NCI-H446 (cell line): ENCODE measurements around the gene ARHGEF10L.

ENCODE experiments used
- DNase-seq, 2 experiments: peaks; one replicate each; lab custom pipeline; 2025; lab: John Stamatoyannopoulos, UW

ARHGEF10L gene

GRCh38 chr1:17706445-17706844 is 166.9 kb downstream of the ARHGEF10L start:
- DNase-seq: no peak

- DNase-seq: no peak
Measured at GRCh38 chr1:17709981-17710380, 170.5 kb downstream of the ARHGEF10L start.

GRCh38 chr1:17710889-17711576 is 171.5 kb downstream of the ARHGEF10L start:
- no peak for DNase-seq

GRCh38 chr1:17711577-17711910 is 172.0 kb downstream of the ARHGEF10L start:
- DNase-seq: no peak

GRCh38 chr1:17711941-17712340 is 172.4 kb downstream of the ARHGEF10L start:
- no peak for DNase-seq

DNA sequence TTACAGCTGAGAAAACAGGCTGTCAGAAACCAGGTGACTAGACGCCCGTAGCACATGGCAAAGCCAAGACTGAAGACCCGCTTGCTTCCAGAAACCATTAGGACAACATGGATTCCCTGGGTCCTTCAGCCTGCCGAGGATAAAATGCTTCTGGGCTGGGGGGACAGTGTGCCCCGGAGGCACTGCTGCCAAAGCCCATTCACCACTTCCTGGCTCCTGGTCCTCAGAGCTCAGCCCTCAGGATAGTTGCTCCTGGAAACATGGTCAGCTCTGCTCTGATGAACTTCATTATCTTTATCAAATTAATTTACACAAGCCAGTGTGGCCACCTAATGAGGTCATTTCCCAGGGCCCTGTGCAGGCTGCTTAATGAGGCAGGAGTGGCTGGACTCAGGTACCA is 174.5 kb downstream of the ARHGEF10L start:
- DNase-seq: no peak

DNA sequence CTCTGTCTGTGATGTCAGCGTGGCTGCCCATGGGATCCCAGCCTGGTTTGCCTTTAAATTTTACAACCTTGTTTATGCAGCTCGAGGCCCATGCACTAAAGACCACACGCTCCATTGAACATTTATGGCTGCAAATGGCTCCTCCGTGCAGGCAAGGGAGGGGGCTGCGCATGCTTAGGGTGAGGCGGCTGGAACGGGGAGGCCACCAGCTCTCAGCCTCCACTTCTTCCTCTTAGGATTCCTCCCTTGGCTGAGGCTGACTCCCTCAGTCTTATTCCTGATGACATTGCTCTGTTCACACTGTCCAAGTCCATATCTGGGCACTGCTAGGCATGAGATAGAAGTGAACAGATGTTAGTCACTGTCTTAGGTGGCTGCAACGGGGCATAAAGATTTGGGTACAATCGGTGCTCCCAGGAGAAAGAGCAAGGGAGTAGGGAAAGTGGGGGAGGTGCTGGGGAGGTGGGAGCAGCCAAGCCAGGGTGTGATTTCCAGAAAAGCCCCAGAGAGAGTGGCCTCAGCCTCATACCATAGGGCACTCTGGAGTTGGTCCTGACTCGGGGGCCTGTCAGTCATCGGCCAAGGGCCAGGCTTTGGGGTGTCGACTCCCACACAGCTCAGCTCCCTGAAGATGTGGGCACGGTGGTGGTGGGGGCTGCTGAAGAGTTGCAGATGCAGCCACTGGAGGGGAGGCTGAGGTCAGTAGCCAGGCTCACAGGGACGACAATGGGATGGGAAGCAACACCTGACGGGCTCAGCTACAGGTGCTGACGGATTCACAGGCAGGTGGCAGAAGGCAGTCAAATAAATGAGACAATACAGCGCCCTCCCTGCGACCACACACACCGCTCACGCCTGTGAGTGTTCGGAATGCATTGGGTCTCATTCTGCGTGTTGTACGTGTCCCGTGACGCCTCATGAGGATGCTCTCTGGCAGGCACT is 178.4 kb downstream of the ARHGEF10L start:
- DNase-seq: no peak

DNA sequence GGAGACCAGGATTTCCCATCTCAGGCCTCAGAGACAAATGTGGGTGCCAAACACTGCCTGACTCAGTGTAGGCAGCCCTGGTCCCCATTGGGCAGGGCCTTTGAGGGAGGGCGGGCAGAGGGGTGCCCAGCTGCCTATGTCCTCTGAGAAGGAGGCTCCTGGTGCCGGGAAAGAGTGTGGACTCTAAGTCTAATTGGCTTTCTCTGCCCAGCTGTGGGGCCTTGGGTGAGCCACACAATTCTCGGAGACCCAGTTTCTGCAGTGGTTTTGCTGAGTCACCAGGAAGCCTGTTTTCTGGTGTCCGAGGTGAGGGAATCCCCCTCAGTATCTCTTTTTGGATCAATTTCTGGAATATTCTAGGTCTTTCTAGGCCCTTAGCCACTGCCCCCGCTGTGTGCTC is 180.4 kb downstream of the ARHGEF10L start:
- DNase-seq: no peak

- no peak for DNase-seq
Measured at GRCh38 chr1:17721444-17721843, 181.9 kb downstream of the ARHGEF10L start.

- DNase-seq: no peak
Measured at GRCh38 chr1:17723684-17724083, 184.2 kb downstream of the ARHGEF10L start.

- DNase-seq: no peak
Measured at GRCh38 chr1:17724150-17724549, 184.7 kb downstream of the ARHGEF10L start.

GRCh38 chr1:17725084-17725719 is 185.7 kb downstream of the ARHGEF10L start:
- no peak for DNase-seq

DNA sequence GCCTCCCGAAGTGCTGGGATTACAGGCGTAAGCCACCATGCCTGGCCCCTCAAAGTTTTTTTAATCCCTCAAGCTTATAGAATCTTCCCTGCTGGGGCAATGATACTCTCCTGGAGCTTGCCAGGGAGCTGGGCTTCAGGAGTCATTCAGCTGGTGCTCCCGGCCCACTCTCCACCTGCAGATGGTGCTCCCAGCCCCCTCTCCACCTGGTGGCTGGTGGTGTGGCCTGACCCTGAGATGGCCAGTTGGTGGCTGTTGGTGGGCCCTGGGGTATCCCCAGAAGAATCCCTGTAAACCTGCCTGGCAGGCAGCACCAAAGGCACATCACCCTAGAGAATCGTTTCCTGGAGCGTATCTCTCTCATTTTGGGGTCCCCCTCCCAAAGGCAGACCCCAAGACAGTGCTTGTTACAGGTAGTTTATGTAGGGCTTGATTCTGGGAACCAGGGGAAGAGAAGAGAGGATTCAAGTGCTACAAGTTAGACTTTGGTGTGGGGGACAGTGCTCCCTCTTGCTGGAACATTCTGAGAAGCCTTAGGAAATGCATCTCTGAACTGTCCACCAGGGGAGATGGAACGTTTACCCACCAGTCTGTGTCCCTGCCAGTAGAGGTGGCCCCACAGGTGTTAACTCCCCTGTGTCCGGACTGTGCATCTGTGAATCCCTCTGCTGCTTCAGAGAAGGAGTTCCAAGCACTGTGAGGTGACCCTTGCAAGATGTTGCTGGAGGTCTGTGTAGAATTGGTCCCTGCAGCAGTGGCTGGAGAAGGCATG is 186.5 kb downstream of the ARHGEF10L start:
- no peak for DNase-seq

DNA sequence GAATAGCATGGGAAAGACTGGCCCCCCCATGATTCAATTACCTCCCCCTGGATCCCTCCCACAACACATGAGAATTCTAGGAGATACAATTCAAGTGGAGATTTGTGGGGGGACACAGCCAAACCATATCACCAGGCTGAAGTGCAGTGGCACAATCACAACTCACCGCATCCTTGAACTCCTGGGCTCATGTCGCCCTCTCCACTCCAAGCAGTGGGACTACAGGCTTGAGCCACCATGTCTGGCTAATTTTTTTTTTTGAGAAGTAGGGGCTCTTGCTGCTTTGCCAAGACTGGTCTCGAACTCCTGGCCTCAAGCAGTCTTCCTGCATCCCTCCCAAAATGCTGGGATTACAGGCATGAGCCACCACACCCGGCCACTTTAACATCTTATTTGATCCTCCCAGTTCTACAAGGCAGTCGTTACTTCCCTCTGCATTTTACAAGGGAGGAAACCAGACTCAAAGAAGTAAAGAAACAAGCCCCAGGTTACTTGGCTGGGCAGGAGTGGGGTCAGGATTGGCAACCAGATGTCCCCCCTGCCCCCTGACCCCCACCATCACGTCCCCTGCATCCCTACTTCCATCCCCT is 188.7 kb downstream of the ARHGEF10L start:
- DNase-seq: no peak

- no peak for DNase-seq
Measured at GRCh38 chr1:17729248-17729647, 189.8 kb downstream of the ARHGEF10L start.

- DNase-seq: no peak
Measured at GRCh38 chr1:17729909-17730308, 190.4 kb downstream of the ARHGEF10L start.

GRCh38 chr1:17731460-17731859 is 192.0 kb downstream of the ARHGEF10L start:
- DNase-seq: no peak

DNA sequence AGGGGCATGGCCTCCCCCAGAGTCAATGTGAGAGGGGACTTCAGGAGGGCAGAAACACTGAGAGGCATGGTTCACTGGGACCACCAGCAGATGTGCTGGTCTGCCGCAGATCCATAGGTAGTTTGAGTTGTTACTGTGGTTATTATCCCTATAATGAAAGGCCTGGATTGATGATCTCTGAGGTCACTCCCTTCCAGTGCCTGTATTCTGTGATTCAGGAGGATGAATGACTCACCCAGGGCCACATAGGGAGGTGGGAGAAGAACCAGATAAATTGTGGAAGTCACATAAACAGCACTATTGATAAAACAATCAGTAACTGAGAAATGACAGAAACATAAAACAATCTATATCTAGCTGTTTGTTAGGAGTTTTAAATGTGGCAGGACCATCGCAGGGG is 193.0 kb downstream of the ARHGEF10L start:
- DNase-seq: no peak

DNA sequence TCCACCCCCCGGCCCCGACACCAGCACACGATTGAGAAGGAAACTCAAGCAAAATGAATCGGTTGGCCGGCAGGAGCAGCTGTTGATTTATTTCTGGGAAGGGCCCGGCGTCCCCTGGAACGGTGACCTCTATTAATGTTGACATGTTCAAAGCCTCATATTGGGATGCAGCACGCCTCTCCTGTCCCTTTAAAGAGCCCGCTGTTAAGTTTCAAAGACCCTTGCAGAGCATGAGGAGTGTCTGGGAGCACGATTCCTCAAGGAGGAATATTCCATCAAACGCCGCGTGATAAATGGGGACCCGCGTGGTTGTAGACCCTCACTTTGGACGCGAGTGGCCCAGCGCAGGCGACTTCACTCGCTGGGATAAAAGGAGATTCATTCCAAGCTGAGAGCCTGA is 194.2 kb downstream of the ARHGEF10L start:
- no peak for DNase-seq

DNA sequence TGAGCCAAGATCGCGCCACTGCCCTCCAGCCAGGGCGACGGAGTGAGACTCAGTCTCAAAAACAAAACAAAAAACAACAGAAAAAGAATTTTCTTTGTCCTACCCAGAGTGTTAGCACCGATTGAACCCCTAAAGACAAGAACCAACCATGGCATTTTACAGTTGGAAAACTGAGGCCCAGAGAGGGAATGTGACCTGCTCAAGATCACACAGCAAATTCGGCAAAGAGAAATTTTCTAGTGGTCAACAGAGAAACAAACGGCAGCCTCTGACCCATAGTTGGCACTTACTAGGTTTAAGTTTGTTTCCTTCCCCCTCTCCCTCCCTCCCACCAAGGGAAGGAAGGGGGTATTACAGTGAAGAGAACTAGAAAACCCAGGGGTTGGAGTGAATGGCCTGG is 195.1 kb downstream of the ARHGEF10L start:
- no peak for DNase-seq

GRCh38 chr1:17735348-17735747 is 195.8 kb downstream of the ARHGEF10L start:
- no peak for DNase-seq

- no peak for DNase-seq
Measured at GRCh38 chr1:17735793-17736192, 196.3 kb downstream of the ARHGEF10L start.
